Erythroblast (primary cell): ENCODE data around the gene HOXC13.

ENCODE experiments used
- DNase-seq, 2 experiments: peaks; one replicate each; lab custom pipeline; 2025; lab: John Stamatoyannopoulos, UW
- GATA1 ChIP-seq: IDR thresholded peaks from 2 replicates; pipeline ENCODE4 v1.6.1; 2011; ENCODE audit warnings: low read depth, mild to moderate bottlenecking, control low read depth, low read length, moderate library complexity
- POLR2A ChIP-seq: IDR thresholded peaks from 2 replicates; pipeline ENCODE4 v1.6.1; 2011; ENCODE audit warnings: mild to moderate bottlenecking, low read length

The HOXC13 gene

GRCh38 chr12:53981634-53982565 lies 43.3 kb downstream of the HOXC13 start:
- no peak for DNase-seq
- no peak for TF ChIP-seq POLR2A
- no peak for TF ChIP-seq GATA1

- DNase-seq = no peak
- no peak for TF ChIP-seq GATA1
- no peak for TF ChIP-seq POLR2A
Measured at GRCh38 chr12:53982648-53983567, 44.3 kb downstream of the HOXC13 start.

- DNase-seq = no peak
- TF ChIP-seq GATA1 (no peak), POLR2A (no peak)
Measured at GRCh38 chr12:53983568-53983949, 44.9 kb downstream of the HOXC13 start.

- TF ChIP-seq GATA1 = no peak
- no peak for TF ChIP-seq POLR2A
Measured at GRCh38 chr12:53983950-53984572, 45.4 kb downstream of the HOXC13 start.

GRCh38 chr12:53984901-53985691 lies 46.5 kb downstream of the HOXC13 start, which contains the start of gene HOXC10:
Gene HOXC10 (plus strand): TSS chr12:53985146. CDS start chr12:53985260, 114 bp downstream.
- peak; percentile 85 to 92 for DNase-seq
- TF ChIP-seq GATA1 (no peak), POLR2A (no peak)

More at GRCh38 chr12:53983950-53984572, 45.4 kb downstream of the HOXC13 start:
- DNase-seq = no peak

- no peak for TF ChIP-seq POLR2A
- no peak for TF ChIP-seq GATA1
- no peak for DNase-seq
Measured at GRCh38 chr12:53985692-53985993, 47.0 kb downstream of the HOXC13 start.

GRCh38 chr12:53985994-53986685 lies 47.5 kb downstream of the HOXC13 start:
- TF ChIP-seq GATA1 (no peak), POLR2A (no peak)
- no peak for DNase-seq

GRCh38 chr12:53986686-53987483 lies 48.3 kb downstream of the HOXC13 start:
- no peak for DNase-seq
- no peak for TF ChIP-seq POLR2A
- TF ChIP-seq GATA1 = no peak

GRCh38 chr12:53987787-53988230 lies 49.2 kb downstream of the HOXC13 start:
- no peak for DNase-seq
- TF ChIP-seq POLR2A (no peak), GATA1 (no peak)

- TF ChIP-seq POLR2A = no peak
- TF ChIP-seq GATA1 = no peak
- no peak for DNase-seq
Measured at GRCh38 chr12:53988541-53989226, 50.1 kb downstream of the HOXC13 start.
